Measurements from ENCODE around the gene ADPGK.

GRCh38 chr15:72774696-72775383 lies 8.7 kb downstream of the ADPGK start:
- TF ChIP-seq CTCF (IDR thresholded peaks at IDR 0.05): no peak
- TF ChIP-seq POLR2A (IDR thresholded peaks at IDR 0.05): no peak
